K562 (cell line): ENCODE results near the gene ADCYAP1R1.

Experiments used
- RAD21 ChIP-seq, 2 experiments: fragments of 250-450 bp in 1 of 2; fragments of 450-650 bp in 1 of 2; sonication (Bioruptor Pico) in 1 of 2; formaldehyde crosslinking in 1 of 2; IDR thresholded peaks in 1 of 2; conservative IDR thresholded peaks in 1 of 2; 2 replicates each; pipeline versions ENCODE4 v1.4.0 to v1.8.0; 2020 to 2022; ENCODE audit warnings: mild to moderate bottlenecking in 2 of 2, moderate library complexity in 1 of 2
- ZBED1 ChIP-seq: IDR thresholded peaks from 2 replicates; pipeline ENCODE4 v1.6.1; 2014
- TF ChIP-seq, protein P1 (sequence below), 3 experiments: IDR thresholded peaks in 2 of 3; conservative IDR thresholded peaks in 1 of 3; 2 replicates each; pipeline ENCODE4 v1.5.1; 2011 to 2012; ENCODE audit warnings: low read length in 3 of 3, mild to moderate bottlenecking in 3 of 3, control low read depth in 2 of 3, improper control_type of control experiment in 1 of 3, inconsistent platforms in 1 of 3, low read depth in 1 of 3, mixed read lengths in 1 of 3, moderate library complexity in 1 of 3; ENCODE audit not compliant: insufficient read depth in 2 of 3

DNA sequence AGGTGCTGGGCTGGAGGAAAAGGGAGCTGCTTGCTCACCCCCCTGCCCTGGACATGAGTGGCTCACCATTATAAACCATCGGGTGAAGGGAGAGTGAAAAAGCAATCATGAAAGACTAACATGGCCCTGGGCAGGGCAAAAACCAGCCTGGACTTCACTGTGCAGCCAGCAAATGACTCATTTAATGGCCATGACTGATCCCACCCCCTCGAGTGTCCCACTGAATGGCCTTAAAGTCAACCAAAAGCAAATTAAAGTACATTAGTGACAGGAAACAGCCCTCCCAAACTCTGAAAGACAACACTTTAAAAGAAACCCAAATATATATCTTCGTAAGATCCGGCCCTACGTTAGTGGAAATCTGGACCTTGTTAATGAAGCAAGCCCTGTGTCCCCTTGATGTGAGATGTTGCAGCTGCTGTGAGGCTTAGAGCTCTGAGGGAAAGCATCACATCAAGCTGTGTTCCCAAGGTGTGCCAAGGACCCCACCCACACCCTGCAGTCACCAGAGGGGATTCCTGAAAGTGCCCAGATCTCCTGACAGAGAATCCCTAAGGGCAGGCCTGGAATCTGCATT, 31.2 kb downstream of the ADCYAP1R1 start:
- TF ChIP-seq, protein P1, sequence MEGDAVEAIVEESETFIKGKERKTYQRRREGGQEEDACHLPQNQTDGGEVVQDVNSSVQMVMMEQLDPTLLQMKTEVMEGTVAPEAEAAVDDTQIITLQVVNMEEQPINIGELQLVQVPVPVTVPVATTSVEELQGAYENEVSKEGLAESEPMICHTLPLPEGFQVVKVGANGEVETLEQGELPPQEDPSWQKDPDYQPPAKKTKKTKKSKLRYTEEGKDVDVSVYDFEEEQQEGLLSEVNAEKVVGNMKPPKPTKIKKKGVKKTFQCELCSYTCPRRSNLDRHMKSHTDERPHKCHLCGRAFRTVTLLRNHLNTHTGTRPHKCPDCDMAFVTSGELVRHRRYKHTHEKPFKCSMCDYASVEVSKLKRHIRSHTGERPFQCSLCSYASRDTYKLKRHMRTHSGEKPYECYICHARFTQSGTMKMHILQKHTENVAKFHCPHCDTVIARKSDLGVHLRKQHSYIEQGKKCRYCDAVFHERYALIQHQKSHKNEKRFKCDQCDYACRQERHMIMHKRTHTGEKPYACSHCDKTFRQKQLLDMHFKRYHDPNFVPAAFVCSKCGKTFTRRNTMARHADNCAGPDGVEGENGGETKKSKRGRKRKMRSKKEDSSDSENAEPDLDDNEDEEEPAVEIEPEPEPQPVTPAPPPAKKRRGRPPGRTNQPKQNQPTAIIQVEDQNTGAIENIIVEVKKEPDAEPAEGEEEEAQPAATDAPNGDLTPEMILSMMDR (IDR thresholded peaks at IDR 0.05 in 2 of 3, conservative IDR thresholded peaks at IDR 0.05 in 1 of 3; ENCODE audit: insufficient read depth in 2 of 3, low read depth in 1 of 3, low read length in 3 of 3), result no peak
- no peak for TF ChIP-seq ZBED1
- TF ChIP-seq RAD21 (CRISPR knock-in tag; conservative IDR thresholded peaks at IDR 0.05 in 1 of 2, IDR thresholded peaks at IDR 0.05 in 1 of 2), result no peak
